Naive thymus-derived CD4-positive, alpha-beta T cell (primary cell): ENCODE data around the gene HTR4. TPM values are rescaled to one million over a fixed set of nuclear protein-coding genes. Genes with fewer than 3 reads are reported as not detected.
A peak's percentile ranks its signal among the peaks of the same experiment; 100 is the strongest.

Experiments used
- ATAC-seq: fragments of 150-1000 bp; cut with Tn5 transposase; 2 replicates; pipeline ENCODE4 v1.10.0; 2021; ENCODE audit warnings: mild to moderate bottlenecking, moderate library complexity
- CTCF ChIA-PET: fragments of 350-600 bp; sonication (Branson Sonifier 250); formaldehyde crosslinking; loops from one replicate; lab custom pipeline; 2021; ENCODE audit warnings: antibody characterized with exemption; lab: Charles Lee
- POLR2A ChIA-PET: fragments of 350-600 bp; sonication (Branson Sonifier 250); formaldehyde crosslinking; loops from one replicate; lab custom pipeline; 2021; ENCODE audit warnings: antibody characterized with exemption, inconsistent platforms; lab: Charles Lee
- DNase-seq, 9 donors: peaks; one replicate each; pipeline versions ENCODE4 v3.0.0 to v3.0.0-alpha.2; 2020 to 2022; ENCODE audit warnings: mixed read lengths in 1 of 9
- H3K27ac ChIP-seq: one replicate; pipeline ENCODE4 v1.7.0; 2013; ENCODE audit warnings: mild to moderate bottlenecking, low read depth, low read length, moderate library complexity
- H3K27me3 ChIP-seq, 2 donors: one replicate each; pipeline ENCODE4 v1.7.0; 2013; ENCODE audit warnings: low read length in 2 of 2, mild to moderate bottlenecking in 2 of 2, moderate library complexity in 2 of 2; ENCODE audit not compliant: control insufficient read depth in 2 of 2, insufficient read depth in 2 of 2
- H3K36me3 ChIP-seq, 3 experiments: 1 replicate in 2 of 3; 2 replicates in 1 of 3; pipeline ENCODE4 v1.7.0; 2013; ENCODE audit warnings: low read length in 3 of 3, mild to moderate bottlenecking in 3 of 3, moderate library complexity in 1 of 3; ENCODE audit not compliant: insufficient read depth in 3 of 3, control insufficient read depth in 2 of 3
- H3K4me1 ChIP-seq, 2 donors: one replicate each; pipeline ENCODE4 v1.7.0; 2013; ENCODE audit warnings: low read length in 2 of 2, mild to moderate bottlenecking in 2 of 2, moderate library complexity in 1 of 2; ENCODE audit not compliant: control insufficient read depth in 2 of 2, insufficient read depth in 2 of 2
- H3K4me3 ChIP-seq: 2 replicates; pipeline ENCODE4 v1.7.0; 2013; ENCODE audit warnings: mild to moderate bottlenecking, low read length
- H3K9me3 ChIP-seq, 3 experiments: 1 replicate in 2 of 3; 2 replicates in 1 of 3; pipeline ENCODE4 v1.7.0; 2013; ENCODE audit warnings: low read length in 3 of 3; ENCODE audit not compliant: control insufficient read depth in 2 of 3
- H3K27ac Mint-ChIP-seq, 9 donors: one replicate each; pipeline ENCODE4 v1.8.0; 2020 to 2022; ENCODE audit warnings: mixed read lengths in 9 of 9, mild to moderate bottlenecking in 8 of 9, moderate library complexity in 5 of 9, inconsistent platforms in 2 of 9
- H3K27me3 Mint-ChIP-seq, 5 donors: one replicate each; pipeline ENCODE4 v1.8.0; 2021 to 2022; ENCODE audit warnings: mixed read lengths in 5 of 5, mild to moderate bottlenecking in 1 of 5
- H3K36me3 Mint-ChIP-seq, 5 donors: one replicate each; pipeline ENCODE4 v1.8.0; 2020 to 2022; ENCODE audit warnings: mixed read lengths in 5 of 5, mild to moderate bottlenecking in 3 of 5, inconsistent platforms in 1 of 5
- H3K4me1 Mint-ChIP-seq, 7 donors: one replicate each; pipeline ENCODE4 v1.8.0; 2020 to 2022; ENCODE audit warnings: mixed read lengths in 7 of 7, mild to moderate bottlenecking in 3 of 7, inconsistent platforms in 1 of 7
- H3K4me3 Mint-ChIP-seq, 10 donors: one replicate each; pipeline ENCODE4 v1.8.0; 2020 to 2022; ENCODE audit warnings: mild to moderate bottlenecking in 10 of 10, mixed read lengths in 10 of 10, moderate library complexity in 6 of 10, inconsistent platforms in 2 of 10
- H3K9me3 Mint-ChIP-seq, 11 donors: one replicate each; pipeline ENCODE4 v1.8.0; 2020 to 2022; ENCODE audit warnings: mixed read lengths in 11 of 11, mild to moderate bottlenecking in 4 of 11, inconsistent platforms in 1 of 11, moderate library complexity in 1 of 11
- intact Hi-C, 2 donors: fragments of 100-400 bp; cut with micrococcal nuclease; formaldehyde crosslinking; loops; one replicate each; pipeline ENCODE4 v1.15.1; 2023
- polyA plus RNA-seq, 2 donors: library from polyadenylated mRNA; unstranded; fragments of 300-500 nt; fragmentation: Illumina TruSeq; gene quantifications; one replicate each; pipeline ENCODE4 v1.2.3, GENCODE V29; 2021
- total RNA-seq, 6 experiments: library from RNA in 5 of 6; stranded (reverse) in 5 of 6; gene quantifications; 1 replicate in 5 of 6; 2 replicates in 1 of 6; pipeline ENCODE4 v1.2.3 and lab custom pipeline; 2021 to 2026

Gene HTR4
- total and polyA plus RNA-seq, 7 experiments from 2014 or later, result not detected

DNA sequence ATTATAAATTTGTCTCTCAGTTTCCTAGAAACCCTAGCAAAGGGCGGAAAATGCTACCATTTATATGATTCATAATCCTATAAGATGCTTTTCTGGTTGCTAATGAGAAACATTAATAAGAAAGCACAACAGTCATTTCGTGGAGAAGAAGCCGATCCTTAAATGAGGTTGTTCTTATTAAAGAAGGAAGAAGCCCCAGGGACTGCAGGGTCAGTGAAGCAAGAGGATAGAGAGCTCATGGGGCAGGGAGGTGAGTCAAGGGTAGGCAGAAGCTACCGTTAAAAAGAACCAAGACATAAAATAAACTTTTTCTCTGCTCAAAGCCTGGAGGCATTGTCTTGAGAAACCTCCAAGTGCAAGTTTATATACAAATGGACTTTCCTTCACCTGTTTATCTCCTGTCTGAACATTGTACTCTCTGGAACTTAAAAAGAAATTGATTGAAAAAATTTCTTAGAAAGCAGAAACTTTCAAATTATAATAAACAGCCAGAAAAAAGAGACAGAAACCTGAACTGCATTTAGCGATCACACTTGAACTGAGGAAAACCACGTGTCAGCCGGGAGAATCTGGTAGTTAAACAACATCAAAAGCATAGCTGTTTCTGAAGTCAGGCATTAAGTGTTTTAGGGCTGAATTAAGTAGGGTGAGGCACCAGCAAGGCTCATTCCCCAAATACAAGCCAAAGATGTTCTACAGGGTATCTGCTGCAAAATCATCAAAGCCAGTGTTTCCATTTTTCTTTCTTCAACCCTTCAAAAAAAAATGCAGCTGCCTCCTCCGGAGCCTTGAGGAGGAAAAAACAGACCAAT lies 21.9 kb downstream of the HTR4 start:
- Mint-ChIP-seq H3K4me3 (peak overlapping the region in 2 of 10 donors; percentile 7 to 12), H3K36me3 (no peaks in the 10 kb centered on the region), H3K27ac (peak overlapping the region in 2 of 9 donors; percentile 18 to 47), H3K27me3 (peaks cover 14 to 33% (median 31%) of the 10 kb centered on the region in 5 donors), H3K9me3 (no peaks in the 10 kb centered on the region), H3K4me1 (peaks cover 0 to 12% (median 11%) of the 10 kb centered on the region in 7 donors)
- no peaks in the 10 kb centered on the region for H3K9me3 ChIP-seq
- no peak overlapping the region for H3K27ac ChIP-seq
- no peaks in the 10 kb centered on the region for H3K27me3 ChIP-seq
- CTCF ChIA-PET, result no interaction called here
- peaks cover 0 to 7% of the 10 kb centered on the region in 2 donors for H3K4me1 ChIP-seq
- ATAC-seq, result no peak
- no peak overlapping the region for H3K4me3 ChIP-seq
- POLR2A ChIA-PET, result no interaction called here
- no peaks in the 10 kb centered on the region for H3K36me3 ChIP-seq
- DNase-seq, result no peak
- intact Hi-C loops, result no loop called here

DNA sequence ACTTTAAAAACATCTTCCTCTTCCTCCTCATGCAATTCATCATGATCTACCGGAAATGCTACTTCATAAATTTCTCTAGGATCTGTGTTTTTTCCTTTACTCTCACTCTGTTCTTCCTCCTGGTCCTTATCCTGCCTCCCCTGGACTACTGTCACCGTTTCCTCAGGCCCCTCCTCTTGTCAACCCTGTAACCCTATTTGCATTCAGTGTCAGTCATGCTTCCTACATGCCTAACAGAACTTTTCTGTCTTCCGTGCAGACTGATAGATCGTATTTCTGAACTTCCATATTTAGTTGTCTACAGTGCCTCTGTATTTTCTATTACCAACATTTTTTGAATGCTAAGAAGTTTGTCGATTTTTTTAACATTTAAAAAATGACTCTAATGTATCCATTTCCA lies 27.3 kb downstream of the HTR4 start:
- DNase-seq (no peak), ATAC-seq (no peak)
- no peak overlapping the region for H3K4me3 Mint-ChIP-seq
- no peaks in the 10 kb centered on the region for H3K36me3 Mint-ChIP-seq
- intact Hi-C loops, result loop anchor here in 1 of 2 donors (10.0 kb wide), 1 partner anchor 242 kb away; the partner anchor contains the start of gene FBXO38
- no peak overlapping the region for H3K4me3 ChIP-seq
- no peaks in the 10 kb centered on the region for H3K9me3 ChIP-seq
- H3K27me3 Mint-ChIP-seq, result peaks cover 18 to 45% (median 25%) of the 10 kb centered on the region in 5 donors
- ChIA-PET CTCF (no interaction called here), POLR2A (no interaction called here)
- no peaks in the 10 kb centered on the region for H3K27me3 ChIP-seq
- H3K4me1 ChIP-seq, result no peaks in the 10 kb centered on the region
- no peak overlapping the region for H3K27ac Mint-ChIP-seq
- no peaks in the 10 kb centered on the region for H3K9me3 Mint-ChIP-seq
- no peaks in the 10 kb centered on the region for H3K36me3 ChIP-seq
- H3K4me1 Mint-ChIP-seq, result peaks cover 0 to 4% (median 3%) of the 10 kb centered on the region in 7 donors
- H3K27ac ChIP-seq, result no peak overlapping the region

DNA sequence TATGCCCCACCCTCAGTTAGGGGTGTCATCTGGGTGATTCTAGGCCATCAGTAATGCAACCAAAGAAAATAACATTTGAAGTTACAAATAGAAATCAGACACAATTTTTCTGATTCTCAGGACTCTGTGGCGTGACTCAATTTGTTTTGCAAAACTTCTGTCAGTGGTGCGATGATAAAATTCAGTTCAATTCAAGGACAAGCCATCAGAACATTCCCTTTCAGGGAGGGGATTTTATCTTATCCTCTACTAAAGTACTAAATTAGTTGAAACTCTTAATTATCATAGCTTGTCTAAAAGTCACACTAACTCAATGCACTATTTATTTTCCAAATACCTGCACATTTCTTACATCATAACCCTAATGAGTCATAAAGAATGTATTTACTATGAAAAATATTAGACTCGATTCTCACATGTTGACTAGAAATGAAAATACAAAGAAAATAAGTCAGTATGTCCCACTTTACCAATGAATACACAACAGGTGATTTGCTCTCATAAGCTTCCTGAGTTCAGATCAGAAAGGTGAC lies 28.2 kb downstream of the HTR4 start:
- Mint-ChIP-seq H3K36me3 (no peaks in the 10 kb centered on the region), H3K27me3 (peaks cover 16 to 44% (median 20%) of the 10 kb centered on the region in 5 donors), H3K4me1 (peaks cover 0 to 12% (median 7%) of the 10 kb centered on the region in 7 donors), H3K27ac (no peak overlapping the region), H3K9me3 (no peaks in the 10 kb centered on the region), H3K4me3 (no peak overlapping the region)
- CTCF ChIA-PET, result no interaction called here
- H3K9me3 ChIP-seq, result no peaks in the 10 kb centered on the region
- H3K36me3 ChIP-seq, result no peaks in the 10 kb centered on the region
- no peaks in the 10 kb centered on the region for H3K27me3 ChIP-seq
- no peak for DNase-seq
- POLR2A ChIA-PET, result interaction anchor here (0.6 kb wide), 1 partner anchor 332 kb away, joined by 3 read pairs; no protein-coding TSS in a partner anchor
- intact Hi-C loops, result loop anchor here in 1 of 2 donors (10.0 kb wide), 1 partner anchor 241 kb away; the partner anchor contains the start of gene FBXO38
- H3K4me1 ChIP-seq, result peaks cover 0 to 1% of the 10 kb centered on the region in 2 donors
- no peak overlapping the region for H3K4me3 ChIP-seq
- no peak for ATAC-seq
- H3K27ac ChIP-seq, result no peak overlapping the region

DNA sequence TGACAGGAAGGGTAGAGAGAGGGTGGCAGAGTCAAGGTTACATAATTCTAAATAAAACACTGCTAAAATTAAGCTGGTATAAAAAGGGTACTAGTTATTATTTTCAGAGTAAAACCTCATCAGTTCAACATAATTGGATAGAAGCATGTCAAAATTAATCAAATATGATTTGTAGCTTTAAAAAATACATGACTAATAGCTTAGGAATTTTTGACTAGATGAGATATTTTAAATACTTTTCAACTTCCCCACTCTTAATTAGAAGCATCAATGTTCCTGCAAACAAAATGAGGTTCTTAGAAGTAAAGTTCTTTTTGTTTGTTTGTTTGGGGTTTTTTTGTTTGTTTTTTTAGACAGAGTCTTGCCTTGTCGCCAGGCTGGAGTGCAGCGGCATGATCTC lies 29.1 kb downstream of the HTR4 start:
- H3K4me3 Mint-ChIP-seq, result no peak overlapping the region
- peaks cover 14 to 42% (median 16%) of the 10 kb centered on the region in 5 donors for H3K27me3 Mint-ChIP-seq
- intact Hi-C loops, result loop anchor here in 1 of 2 donors (10.0 kb wide), 1 partner anchor 240 kb away; the partner anchor contains the start of gene FBXO38
- Histone ChIP-seq H3K27ac (no peak overlapping the region), H3K9me3 (no peaks in the 10 kb centered on the region), H3K4me1 (peaks cover under 1 to 10% of the 10 kb centered on the region in 2 donors), H3K36me3 (no peaks in the 10 kb centered on the region), H3K4me3 (no peak overlapping the region), H3K27me3 (no peaks in the 10 kb centered on the region)
- CTCF ChIA-PET, result no interaction called here
- H3K27ac Mint-ChIP-seq, result no peak overlapping the region
- H3K36me3 Mint-ChIP-seq, result no peaks in the 10 kb centered on the region
- ATAC-seq, result no peak
- POLR2A ChIA-PET, result no interaction called here
- no peaks in the 10 kb centered on the region for H3K9me3 Mint-ChIP-seq
- peaks cover 4 to 20% (median 15%) of the 10 kb centered on the region in 7 donors for H3K4me1 Mint-ChIP-seq
- DNase-seq, result no peak

DNA sequence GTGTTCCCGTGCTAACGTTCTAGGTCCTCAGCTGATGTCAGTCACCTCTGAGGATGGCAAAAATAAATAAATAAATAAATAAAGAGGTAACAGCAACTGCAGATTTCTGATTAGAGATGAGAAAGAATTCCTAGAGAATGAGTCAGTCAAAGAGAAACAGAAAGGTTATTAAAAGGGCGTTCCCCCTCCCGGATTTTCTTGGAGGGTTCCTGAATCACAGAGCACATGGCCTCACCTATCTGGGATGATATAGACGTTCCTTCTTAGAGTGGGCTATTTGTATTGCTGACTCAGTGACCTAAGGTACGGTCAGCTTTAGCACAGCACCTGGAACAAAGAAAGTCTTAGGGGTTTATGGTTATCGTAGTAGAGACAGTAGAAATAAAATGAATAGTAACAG lies 30.6 kb downstream of the HTR4 start:
- intact Hi-C loops, result loop anchor here in 1 of 2 donors (10.0 kb wide), 1 partner anchor 239 kb away; the partner anchor contains the start of gene FBXO38
- Mint-ChIP-seq H3K4me3 (no peak overlapping the region), H3K4me1 (peaks cover 14 to 32% (median 25%) of the 10 kb centered on the region in 7 donors), H3K36me3 (no peaks in the 10 kb centered on the region), H3K9me3 (peaks cover 0 to 3% (median 0%) of the 10 kb centered on the region in 11 donors), H3K27me3 (peaks cover 12 to 41% (median 15%) of the 10 kb centered on the region in 5 donors), H3K27ac (no peak overlapping the region)
- peaks cover 5 to 18% of the 10 kb centered on the region in 2 donors for H3K4me1 ChIP-seq
- no peak overlapping the region for H3K27ac ChIP-seq
- H3K4me3 ChIP-seq, result no peak overlapping the region
- H3K36me3 ChIP-seq, result no peaks in the 10 kb centered on the region
- DNase-seq (no peak), ATAC-seq (no peak)
- ChIA-PET POLR2A (no interaction called here), CTCF (no interaction called here)
- no peaks in the 10 kb centered on the region for H3K9me3 ChIP-seq
- H3K27me3 ChIP-seq, result no peaks in the 10 kb centered on the region

DNA sequence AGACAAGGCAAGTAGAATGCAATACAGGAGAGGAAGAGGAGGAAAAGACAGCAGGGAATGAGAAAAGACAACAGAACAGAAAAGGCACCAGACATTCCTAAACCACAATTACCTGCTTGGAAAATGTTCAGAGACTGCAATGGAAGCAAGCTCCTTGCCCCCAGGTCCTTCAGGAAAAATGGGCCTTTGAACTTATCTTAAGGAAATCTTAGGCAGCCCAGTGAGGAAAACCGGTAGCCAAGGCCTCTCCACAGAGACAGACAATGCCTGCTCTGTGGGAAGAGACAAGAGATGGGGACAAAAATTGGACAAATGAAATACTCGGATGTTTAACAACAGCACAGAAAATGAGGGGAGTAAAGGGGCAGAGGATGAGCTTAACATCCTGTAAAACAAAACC lies 31.2 kb downstream of the HTR4 start:
- Histone ChIP-seq H3K4me1 (peaks cover 5 to 18% of the 10 kb centered on the region in 2 donors), H3K27me3 (no peaks in the 10 kb centered on the region), H3K4me3 (no peak overlapping the region), H3K36me3 (no peaks in the 10 kb centered on the region), H3K9me3 (no peaks in the 10 kb centered on the region), H3K27ac (no peak overlapping the region)
- Mint-ChIP-seq H3K9me3 (peaks cover 0 to 4% (median 0%) of the 10 kb centered on the region in 11 donors), H3K27me3 (peaks cover 14 to 45% (median 18%) of the 10 kb centered on the region in 5 donors), H3K36me3 (no peaks in the 10 kb centered on the region), H3K27ac (no peak overlapping the region), H3K4me1 (peaks cover 14 to 33% (median 25%) of the 10 kb centered on the region in 7 donors), H3K4me3 (no peak overlapping the region)
- ChIA-PET POLR2A (no interaction called here), CTCF (no interaction called here)
- intact Hi-C loops, result loop anchor here in 1 of 2 donors (10.0 kb wide), 1 partner anchor 238 kb away; the partner anchor contains the start of gene FBXO38
- DNase-seq, result no peak
- no peak for ATAC-seq
